MCF 10A (cell line): ENCODE results near the gene METTL23. TPM values are rescaled to one million over a fixed set of nuclear protein-coding genes. Genes with fewer than 3 reads are reported as not detected.
A peak's percentile ranks its signal among the peaks of the same experiment; 100 is the strongest.

Source experiments
- BruUV-seq: library from RNA; stranded (reverse); fragments of 400-500 nt; replicated peaks from 2 replicates; lab custom pipeline; 2021; lab: Mats Ljungman, UMichigan
- CTCF ChIA-PET: fragments of 300-600 bp; sonication (Branson Sonifier 250); formaldehyde crosslinking; extraction: SDS; loops from one replicate; lab custom pipeline; 2021; ENCODE audit warnings: antibody characterized with exemption, inconsistent platforms; lab: Yijun Ruan, JAX
- POLR2A ChIA-PET: fragments of 300-600, 350-650 bp; sonication (Branson Sonifier 250); formaldehyde crosslinking; extraction: SDS; loops from one replicate; lab custom pipeline; 2020; ENCODE audit warnings: antibody characterized with exemption, inconsistent platforms; lab: Yijun Ruan, JAX
- DNase-seq: peaks from one replicate; pipeline ENCODE4 v3.0.0-alpha.2; 2018; ENCODE audit not compliant: unreplicated experiment
- H3K27ac Mint-ChIP-seq: one replicate; pipeline ENCODE4 v1.8.0; 2022; ENCODE audit warnings: mild to moderate bottlenecking, low read depth, mixed read lengths; ENCODE audit not compliant: unreplicated experiment
- H3K27me3 Mint-ChIP-seq: one replicate; pipeline ENCODE4 v1.8.0; 2022; ENCODE audit warnings: mixed read lengths; ENCODE audit not compliant: insufficient read depth, unreplicated experiment
- H3K36me3 Mint-ChIP-seq: one replicate; pipeline ENCODE4 v1.8.0; 2022; ENCODE audit warnings: mild to moderate bottlenecking, moderate library complexity, mixed read lengths; ENCODE audit not compliant: insufficient read depth, unreplicated experiment
- H3K4me1 Mint-ChIP-seq: one replicate; pipeline ENCODE4 v1.8.0; 2022; ENCODE audit warnings: mixed read lengths; ENCODE audit not compliant: insufficient read depth, unreplicated experiment
- H3K4me3 Mint-ChIP-seq: one replicate; pipeline ENCODE4 v1.8.0; 2022; ENCODE audit warnings: mild to moderate bottlenecking, moderate library complexity, mixed read lengths; ENCODE audit not compliant: unreplicated experiment
- H3K9me3 Mint-ChIP-seq: one replicate; pipeline ENCODE4 v1.8.0; 2022; ENCODE audit warnings: mixed read lengths; ENCODE audit not compliant: unreplicated experiment
- intact Hi-C: fragments of 100-400 bp; cut with micrococcal nuclease; formaldehyde crosslinking; loops from 2 replicates; pipeline ENCODE4 v1.14.1; 2022
- total RNA-seq: library from RNA; stranded (reverse); gene quantifications from 2 replicates; pipeline ENCODE4 v1.2.3, GENCODE V29; 2022
- TF ChIP-seq, protein P1 (sequence below): fragments of 200-600 bp; IDR thresholded peaks from one replicate; pipeline ENCODE4 v1.8.0; 2022; ENCODE audit warnings: antibody characterized with exemption, mild to moderate bottlenecking; ENCODE audit not compliant: unreplicated experiment

The METTL23 gene
- total RNA-seq, 1 experiment from 2014 or later, result 35.1 TPM

DNA sequence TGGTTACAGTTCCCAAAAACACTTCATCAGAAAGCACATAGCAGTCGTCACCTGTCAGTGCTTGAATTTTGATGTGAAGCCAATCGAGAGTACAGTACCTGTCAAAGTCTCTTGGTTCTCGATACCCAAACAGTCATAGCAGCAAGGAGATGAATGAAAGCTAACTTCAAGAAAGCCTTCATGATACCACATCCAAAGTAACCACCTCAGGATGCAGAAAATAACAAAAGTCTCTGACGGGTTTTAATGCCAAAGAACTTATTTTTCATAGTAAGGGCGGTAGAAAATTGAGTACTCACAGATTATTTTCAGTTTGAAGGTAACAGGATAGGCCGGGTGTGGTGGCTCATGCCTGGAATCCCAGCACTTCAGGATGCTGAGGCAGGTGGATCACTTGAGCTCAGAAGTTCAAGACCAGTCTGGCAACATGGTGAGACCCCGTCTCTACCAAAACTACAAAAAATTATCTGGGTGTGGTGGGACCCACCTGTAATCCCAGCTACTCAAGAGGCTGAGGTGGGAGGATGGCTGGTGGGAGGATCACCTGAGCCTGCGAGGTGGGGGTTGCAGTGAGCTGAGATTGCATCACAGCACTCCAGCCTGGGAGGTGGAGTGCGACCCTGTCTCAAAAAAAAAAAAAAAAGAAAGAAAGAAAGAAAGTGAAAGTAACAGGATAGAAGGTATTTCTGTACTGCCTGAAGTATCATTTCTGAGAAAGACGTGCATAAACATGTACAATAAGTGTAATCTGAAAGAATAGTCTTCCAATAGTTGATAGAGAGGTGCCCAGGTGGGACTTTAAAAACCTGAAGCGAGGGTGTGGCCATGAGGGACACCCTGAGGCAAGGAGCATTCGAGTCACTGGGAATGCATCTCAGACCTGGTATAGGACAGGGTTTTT lies 26.7 kb downstream of the METTL23 start:
- intact Hi-C loops, result no loop called here
- DNase-seq, result no peak

DNA sequence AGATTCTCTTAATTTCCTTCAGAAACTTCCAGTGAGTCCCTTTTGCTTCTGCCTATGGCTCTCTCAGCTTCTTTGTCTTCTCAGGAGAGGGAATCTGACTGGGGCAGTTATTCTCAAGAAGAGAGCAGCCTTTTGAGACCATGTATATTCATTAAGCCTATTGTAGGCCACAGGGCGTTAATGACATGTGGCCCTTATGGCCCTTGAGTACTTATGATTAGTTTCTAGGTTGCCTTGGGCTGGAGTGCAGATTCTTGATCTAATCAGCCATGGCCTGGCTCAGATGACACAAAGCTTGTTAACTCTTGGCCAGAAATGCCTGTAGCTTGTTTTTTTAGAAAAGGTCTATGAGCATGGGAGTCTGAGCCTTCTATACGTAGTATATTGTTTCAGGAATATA lies 28.6 kb downstream of the METTL23 start:
- BruUV-seq, result no TSS peak
- Mint-ChIP-seq H3K27ac (no peak overlapping the region), H3K27me3 (no peaks in the 10 kb centered on the region), H3K9me3 (no peaks in the 10 kb centered on the region), H3K36me3 (peaks cover 21% of the 10 kb centered on the region), H3K4me1 (peaks cover 5% of the 10 kb centered on the region), H3K4me3 (no peak overlapping the region)
- POLR2A ChIA-PET, result interaction anchor here (0.7 to 0.8 kb wide), 2 partner anchors 9 to 17 kb away, joined by 3 to 4 read pairs; partner anchors contain the start of gene MFSD11
- CTCF ChIA-PET, result interaction anchor here (0.6 to 1.1 kb wide), 6 partner anchors 12 to 1232 kb away, joined by 3 to 7 read pairs (median 4); no protein-coding TSS in a partner anchor
- DNase-seq, result no peak
- TF ChIP-seq, protein P1, sequence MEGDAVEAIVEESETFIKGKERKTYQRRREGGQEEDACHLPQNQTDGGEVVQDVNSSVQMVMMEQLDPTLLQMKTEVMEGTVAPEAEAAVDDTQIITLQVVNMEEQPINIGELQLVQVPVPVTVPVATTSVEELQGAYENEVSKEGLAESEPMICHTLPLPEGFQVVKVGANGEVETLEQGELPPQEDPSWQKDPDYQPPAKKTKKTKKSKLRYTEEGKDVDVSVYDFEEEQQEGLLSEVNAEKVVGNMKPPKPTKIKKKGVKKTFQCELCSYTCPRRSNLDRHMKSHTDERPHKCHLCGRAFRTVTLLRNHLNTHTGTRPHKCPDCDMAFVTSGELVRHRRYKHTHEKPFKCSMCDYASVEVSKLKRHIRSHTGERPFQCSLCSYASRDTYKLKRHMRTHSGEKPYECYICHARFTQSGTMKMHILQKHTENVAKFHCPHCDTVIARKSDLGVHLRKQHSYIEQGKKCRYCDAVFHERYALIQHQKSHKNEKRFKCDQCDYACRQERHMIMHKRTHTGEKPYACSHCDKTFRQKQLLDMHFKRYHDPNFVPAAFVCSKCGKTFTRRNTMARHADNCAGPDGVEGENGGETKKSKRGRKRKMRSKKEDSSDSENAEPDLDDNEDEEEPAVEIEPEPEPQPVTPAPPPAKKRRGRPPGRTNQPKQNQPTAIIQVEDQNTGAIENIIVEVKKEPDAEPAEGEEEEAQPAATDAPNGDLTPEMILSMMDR, result no peak
- intact Hi-C loops, result no loop called here

More for the DNA sequence above, 26.7 kb downstream of the METTL23 start:
- Mint-ChIP-seq H3K27ac (peak overlapping the region; percentile 59), H3K4me1 (peaks cover 5% of the 10 kb centered on the region), H3K27me3 (no peaks in the 10 kb centered on the region), H3K9me3 (no peaks in the 10 kb centered on the region), H3K4me3 (peak overlapping the region; percentile 66), H3K36me3 (peaks cover 27% of the 10 kb centered on the region)
- CTCF ChIA-PET, result interaction anchor here (0.6 kb wide), 1 partner anchor 103 kb away, joined by 3 read pairs; no protein-coding TSS in a partner anchor
- TF ChIP-seq, protein P1, result no peak
- POLR2A ChIA-PET, result interaction anchor here (0.7 kb wide), 1 partner anchor 14 kb away, joined by 3 read pairs; no protein-coding TSS in a partner anchor
- BruUV-seq, result no TSS peak

DNA sequence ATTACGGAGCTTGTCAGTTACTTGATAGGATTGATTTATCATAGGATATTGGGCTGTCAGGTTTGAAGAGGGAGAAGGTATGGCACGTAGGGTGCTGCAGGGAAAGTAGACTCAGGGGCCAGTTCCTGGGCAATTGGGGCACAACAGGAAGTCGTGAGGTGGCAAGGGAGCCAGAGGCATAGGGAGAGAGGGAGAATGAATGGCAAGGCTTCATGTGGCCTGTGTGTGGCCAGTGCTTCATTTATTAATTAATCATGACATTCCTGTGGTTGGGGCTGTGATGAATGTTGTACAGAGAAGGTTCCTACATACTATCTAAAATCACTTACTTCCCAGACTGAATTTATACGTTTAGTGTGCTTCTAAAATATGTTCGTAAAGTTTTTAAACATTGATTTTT lies 30.6 kb downstream of the METTL23 start:
- no peak for DNase-seq

DNA sequence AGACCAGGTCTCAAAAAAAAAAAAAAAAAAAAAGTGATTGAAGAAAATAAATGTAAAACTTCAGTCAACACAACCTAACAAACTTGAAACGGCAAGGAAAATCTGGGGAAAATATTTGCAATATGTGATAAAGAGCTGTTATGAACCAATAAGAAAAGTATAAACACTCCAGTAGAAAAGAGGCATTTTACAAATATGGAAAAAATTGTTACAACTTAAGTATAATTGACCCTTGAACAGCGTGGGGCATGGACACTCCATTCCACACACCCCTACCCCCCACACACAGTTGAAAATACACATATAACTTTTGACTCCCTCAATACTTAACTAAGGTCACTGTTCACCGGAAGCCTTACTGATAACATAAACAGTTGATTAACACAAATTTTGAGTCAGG lies 31.9 kb downstream of the METTL23 start:
- intact Hi-C loops, result no loop called here
- BruUV-seq, result no TSS peak
- no peak for DNase-seq
- H3K4me1 Mint-ChIP-seq, result peaks cover 5% of the 10 kb centered on the region
- no peak overlapping the region for H3K4me3 Mint-ChIP-seq
- H3K27me3 Mint-ChIP-seq, result no peaks in the 10 kb centered on the region
- TF ChIP-seq, protein P1, result no peak
- no peaks in the 10 kb centered on the region for H3K9me3 Mint-ChIP-seq
- H3K36me3 Mint-ChIP-seq, result peaks cover 17% of the 10 kb centered on the region
- H3K27ac Mint-ChIP-seq, result no peak overlapping the region
- POLR2A ChIA-PET, result interaction anchor here (0.6 to 1.0 kb wide), 3 partner anchors 14 to 32 kb away, joined by 3 to 4 read pairs (median 3); partner anchors contain the start of gene METTL23
- CTCF ChIA-PET, result interaction anchor here (0.9 kb wide), 1 partner anchor 308 kb away, joined by 5 read pairs; no protein-coding TSS in a partner anchor

More for the DNA sequence above, 30.6 kb downstream of the METTL23 start:
- no TSS peak for BruUV-seq
- Mint-ChIP-seq H3K36me3 (peaks cover 17% of the 10 kb centered on the region), H3K9me3 (no peaks in the 10 kb centered on the region), H3K4me3 (no peak overlapping the region), H3K27ac (no peak overlapping the region), H3K4me1 (peaks cover 5% of the 10 kb centered on the region), H3K27me3 (no peaks in the 10 kb centered on the region)
- TF ChIP-seq, protein P1, result no peak
- intact Hi-C loops, result no loop called here
- ChIA-PET POLR2A (no interaction called here), CTCF (no interaction called here)
